ENCODE results near the gene TNFRSF14. TPM values are rescaled to one million over a fixed set of nuclear protein-coding genes. Genes with fewer than 3 reads are reported as not detected.

Gene TNFRSF14
- total and polyA plus RNA-seq, 4 donors = 14.8 to 38.1 (median 29.1) TPM

- peaks cover 26 to 94% (median 49%) of the 10 kb centered on the region in 4 donors for H3K36me3 ChIP-seq (ENCODE audit: control insufficient read depth in 4 of 4, insufficient read depth in 3 of 4, low read depth in 1 of 4, low read length in 3 of 4)
- no peaks in the 10 kb centered on the region for H3K9me3 ChIP-seq (ENCODE audit: control insufficient read depth in 4 of 4, low read length in 3 of 4)
- H3K27ac ChIP-seq (ENCODE audit: low read depth in 1 of 2, low read length in 2 of 2) = no peak overlapping the region
- TF ChIP-seq NR2F2 (IDR thresholded peaks at IDR 0.05) = no peak
- TF ChIP-seq RAD21 (IDR thresholded peaks at IDR 0.05) = no peak
- no peak for TF ChIP-seq HNF4G (IDR thresholded peaks at IDR 0.05)
- no peak for TF ChIP-seq JUND (IDR thresholded peaks at IDR 0.05)
- no peak for TF ChIP-seq HNF4A (conservative IDR thresholded peaks at IDR 0.05)
- no peak for TF ChIP-seq SP1 (IDR thresholded peaks at IDR 0.05)
- TF ChIP-seq RXRA (IDR thresholded peaks at IDR 0.05) = no peak
- no peaks in the 10 kb centered on the region for H3K27me3 ChIP-seq (ENCODE audit: control insufficient read depth in 4 of 4, insufficient read depth in 4 of 4, low read length in 3 of 4)
- no peak for DNase-seq (ENCODE audit: low spot score)
- H3K4me1 ChIP-seq (ENCODE audit: control insufficient read depth in 4 of 4, insufficient read depth in 4 of 4, low read length in 3 of 4) = peaks cover 0 to 15% (median 14%) of the 10 kb centered on the region in 4 donors
- WGBS = 96% methylated on average over 43 of the region's 43 CpGs
- no peak overlapping the region for H3K9ac ChIP-seq (ENCODE audit: low read depth in 1 of 2, low read length in 2 of 2)
- H3K4me3 ChIP-seq (ENCODE audit: low read depth in 1 of 3, low read length in 3 of 3) = no peak overlapping the region
These were observed 42.1 kb upstream of the TNFRSF14 start for GRCh38 chr1:2513939-2514652.

GRCh38 chr1:2514863-2515762 lies 41.1 kb upstream of the TNFRSF14 start:
- H3K27me3 ChIP-seq (ENCODE audit: control insufficient read depth in 4 of 4, insufficient read depth in 4 of 4, low read length in 3 of 4) = no peaks in the 10 kb centered on the region
- no peaks in the 10 kb centered on the region for H3K9me3 ChIP-seq (ENCODE audit: control insufficient read depth in 4 of 4, low read length in 3 of 4)
- no peak overlapping the region for H3K4me3 ChIP-seq (ENCODE audit: low read depth in 1 of 3, low read length in 3 of 3)
- no peak for TF ChIP-seq CTCF (IDR thresholded peaks at IDR 0.05; ENCODE audit: low read depth, low read length, missing input control)
- TF ChIP-seq JUND (IDR thresholded peaks at IDR 0.05) = no peak
- TF ChIP-seq RXRA (IDR thresholded peaks at IDR 0.05) = no peak
- TF ChIP-seq ZBTB33 (IDR thresholded peaks at IDR 0.05) = no peak
- no peak for TF ChIP-seq HNF4G (IDR thresholded peaks at IDR 0.05)
- TF ChIP-seq SP1 (IDR thresholded peaks at IDR 0.05) = no peak
- no peak for TF ChIP-seq GABPA (IDR thresholded peaks at IDR 0.05 in 1 of 2, conservative IDR thresholded peaks at IDR 0.05 in 1 of 2)
- no peak for TF ChIP-seq NR2F2 (IDR thresholded peaks at IDR 0.05)
- no peak for TF ChIP-seq ATF3 (IDR thresholded peaks at IDR 0.05)
- no peak for TF ChIP-seq TAF1 (conservative IDR thresholded peaks at IDR 0.05)
- DNase-seq (ENCODE audit: low spot score) = no peak
- H3K9ac ChIP-seq (ENCODE audit: low read depth in 1 of 2, low read length in 2 of 2) = no peak overlapping the region
- peaks cover 0 to 5% (median 4%) of the 10 kb centered on the region in 4 donors for H3K4me1 ChIP-seq (ENCODE audit: control insufficient read depth in 4 of 4, insufficient read depth in 4 of 4, low read length in 3 of 4)
- no peak overlapping the region for H3K27ac ChIP-seq (ENCODE audit: low read depth in 1 of 2, low read length in 2 of 2)
- H3K36me3 ChIP-seq (ENCODE audit: control insufficient read depth in 4 of 4, insufficient read depth in 3 of 4, low read depth in 1 of 4, low read length in 3 of 4) = peaks cover 24 to 92% (median 48%) of the 10 kb centered on the region in 4 donors
- 94% methylated on average over 45 of the region's 45 CpGs for WGBS
